Measurements from ENCODE around the gene SDHAF2. TPM values are rescaled to one million over a fixed set of nuclear protein-coding genes. Genes with fewer than 3 reads are reported as not detected.
"Not testable (repeated sequence)": the region's sequence is repeated elsewhere in the genome, so short reads cannot be mapped to it uniquely, and the experiment has no call there.

SDHAF2 gene
- total RNA-seq, 3 donors from 2014 or later = 48.4 to 55.8 (median 49.3) TPM

- ATAC-seq (peak; percentile 91 to 93), DNase-seq (peak; percentile 59)
- peaks cover 31% of the 10 kb centered on the region for H3K4me1 Mint-ChIP-seq (ENCODE audit: low read depth)
- H3K27me3 Mint-ChIP-seq (ENCODE audit: low read depth) = no peaks in the 10 kb centered on the region
- H3K9me3 Mint-ChIP-seq = no peaks in the 10 kb centered on the region
- H3K4me3 Mint-ChIP-seq = no peak overlapping the region
- H3K36me3 Mint-ChIP-seq (ENCODE audit: insufficient read depth) = peaks cover 45% of the 10 kb centered on the region
Measured at GRCh38 chr11:61446211-61446651, 16.3 kb downstream of the SDHAF2 start.

- peak; percentile 63 to 75 for ATAC-seq
- no peak for DNase-seq
- Mint-ChIP-seq H3K27me3 (ENCODE audit: low read depth) (no peaks in the 10 kb centered on the region), H3K36me3 (ENCODE audit: insufficient read depth) (peaks cover 45% of the 10 kb centered on the region), H3K4me3 (no peak overlapping the region), H3K4me1 (ENCODE audit: low read depth) (peaks cover 27% of the 10 kb centered on the region), H3K9me3 (no peaks in the 10 kb centered on the region)
Measured at GRCh38 chr11:61447601-61448551, 18.0 kb downstream of the SDHAF2 start.

- DNase-seq (no peak), ATAC-seq (no peak)
- no peaks in the 10 kb centered on the region for H3K27me3 Mint-ChIP-seq (ENCODE audit: low read depth)
- H3K4me3 Mint-ChIP-seq = no peak overlapping the region
- H3K9me3 Mint-ChIP-seq = no peaks in the 10 kb centered on the region
- H3K36me3 Mint-ChIP-seq (ENCODE audit: insufficient read depth) = peaks cover 39% of the 10 kb centered on the region
- H3K4me1 Mint-ChIP-seq (ENCODE audit: low read depth) = peaks cover 21% of the 10 kb centered on the region
Measured at GRCh38 chr11:61448552-61448927, 18.6 kb downstream of the SDHAF2 start.

GRCh38 chr11:61452825-61453224 is 22.9 kb downstream of the SDHAF2 start:
- DNase-seq = no peak
- no peak overlapping the region for H3K4me3 Mint-ChIP-seq
- H3K9me3 Mint-ChIP-seq = no peaks in the 10 kb centered on the region
- peaks cover 34% of the 10 kb centered on the region for H3K36me3 Mint-ChIP-seq (ENCODE audit: insufficient read depth)
- no peak for ATAC-seq
- no peaks in the 10 kb centered on the region for H3K27me3 Mint-ChIP-seq (ENCODE audit: low read depth)
- H3K4me1 Mint-ChIP-seq (ENCODE audit: low read depth) = peaks cover 4% of the 10 kb centered on the region

GRCh38 chr11:61453695-61454094 is 23.8 kb downstream of the SDHAF2 start:
- DNase-seq (no peak), ATAC-seq (no peak)
- H3K36me3 Mint-ChIP-seq (ENCODE audit: insufficient read depth) = peaks cover 27% of the 10 kb centered on the region
- H3K27me3 Mint-ChIP-seq (ENCODE audit: low read depth) = no peaks in the 10 kb centered on the region
- no peak overlapping the region for H3K4me3 Mint-ChIP-seq
- no peaks in the 10 kb centered on the region for H3K4me1 Mint-ChIP-seq (ENCODE audit: low read depth)
- no peaks in the 10 kb centered on the region for H3K9me3 Mint-ChIP-seq

GRCh38 chr11:61454520-61454919 is 24.6 kb downstream of the SDHAF2 start:
- no peak for ATAC-seq
- DNase-seq = no peak
- Mint-ChIP-seq H3K9me3 (no peaks in the 10 kb centered on the region), H3K4me3 (no peak overlapping the region), H3K4me1 (ENCODE audit: low read depth) (no peaks in the 10 kb centered on the region), H3K36me3 (ENCODE audit: insufficient read depth) (peaks cover 25% of the 10 kb centered on the region), H3K27me3 (ENCODE audit: low read depth) (no peaks in the 10 kb centered on the region)

GRCh38 chr11:61460474-61460881 is 30.6 kb downstream of the SDHAF2 start:
- DNase-seq = no peak
- H3K36me3 Mint-ChIP-seq (ENCODE audit: insufficient read depth) = peaks cover 20% of the 10 kb centered on the region
- H3K4me1 Mint-ChIP-seq (ENCODE audit: low read depth) = no peaks in the 10 kb centered on the region
- no peak overlapping the region for H3K4me3 Mint-ChIP-seq
- H3K27me3 Mint-ChIP-seq (ENCODE audit: low read depth) = no peaks in the 10 kb centered on the region
- H3K9me3 Mint-ChIP-seq = no peaks in the 10 kb centered on the region
- ATAC-seq = no peak

GRCh38 chr11:61460986-61461385 is 31.1 kb downstream of the SDHAF2 start:
- Mint-ChIP-seq H3K4me1 (ENCODE audit: low read depth) (no peaks in the 10 kb centered on the region), H3K27me3 (ENCODE audit: low read depth) (no peaks in the 10 kb centered on the region), H3K4me3 (no peak overlapping the region), H3K36me3 (ENCODE audit: insufficient read depth) (peaks cover 16% of the 10 kb centered on the region), H3K9me3 (no peaks in the 10 kb centered on the region)
- ATAC-seq (no peak), DNase-seq (no peak)

- not testable (repeated sequence) for H3K27me3 Mint-ChIP-seq (ENCODE audit: low read depth); H3K4me3 Mint-ChIP-seq; H3K4me1 Mint-ChIP-seq (ENCODE audit: low read depth); H3K9me3 Mint-ChIP-seq; DNase-seq; ATAC-seq
- H3K36me3 Mint-ChIP-seq (ENCODE audit: insufficient read depth) = peaks cover 20% of the 10 kb centered on the region
Measured at GRCh38 chr11:61467602-61468001, 37.7 kb downstream of the SDHAF2 start.

GRCh38 chr11:61468002-61468401 is 38.1 kb downstream of the SDHAF2 start:
- H3K36me3 Mint-ChIP-seq (ENCODE audit: insufficient read depth) = peaks cover 23% of the 10 kb centered on the region
- H3K27me3 Mint-ChIP-seq (ENCODE audit: low read depth) = no peaks in the 10 kb centered on the region
- no peak for ATAC-seq
- no peaks in the 10 kb centered on the region for H3K4me1 Mint-ChIP-seq (ENCODE audit: low read depth)
- no peak for DNase-seq
- no peak overlapping the region for H3K4me3 Mint-ChIP-seq
- no peaks in the 10 kb centered on the region for H3K9me3 Mint-ChIP-seq

GRCh38 chr11:61472282-61472681 is 42.4 kb downstream of the SDHAF2 start:
- Mint-ChIP-seq H3K4me3 (no peak overlapping the region), H3K27me3 (ENCODE audit: low read depth) (no peaks in the 10 kb centered on the region), H3K4me1 (ENCODE audit: low read depth) (peaks cover 2% of the 10 kb centered on the region), H3K9me3 (no peaks in the 10 kb centered on the region), H3K36me3 (ENCODE audit: insufficient read depth) (peaks cover 29% of the 10 kb centered on the region)
- DNase-seq (no peak), ATAC-seq (no peak)

- peaks cover 3% of the 10 kb centered on the region for H3K4me1 Mint-ChIP-seq (ENCODE audit: low read depth)
Measured at GRCh38 chr11:61472868-61473267, 42.9 kb downstream of the SDHAF2 start.

GRCh38 chr11:61473370-61474012 is 43.6 kb downstream of the SDHAF2 start:
- H3K36me3 Mint-ChIP-seq (ENCODE audit: insufficient read depth) = peaks cover 19% of the 10 kb centered on the region
- H3K4me3 Mint-ChIP-seq = no peak overlapping the region
- H3K27me3 Mint-ChIP-seq (ENCODE audit: low read depth) = no peaks in the 10 kb centered on the region
- ATAC-seq = no peak
- H3K9me3 Mint-ChIP-seq = no peaks in the 10 kb centered on the region
- peaks cover 7% of the 10 kb centered on the region for H3K4me1 Mint-ChIP-seq (ENCODE audit: low read depth)
- DNase-seq = no peak

More at GRCh38 chr11:61472868-61473267, 42.9 kb downstream of the SDHAF2 start:
- Mint-ChIP-seq H3K27me3 (ENCODE audit: low read depth) (no peaks in the 10 kb centered on the region), H3K4me3 (no peak overlapping the region), H3K9me3 (no peaks in the 10 kb centered on the region), H3K36me3 (ENCODE audit: insufficient read depth) (peaks cover 25% of the 10 kb centered on the region)
- DNase-seq = no peak
- no peak for ATAC-seq

GRCh38 chr11:61474013-61474643 is 44.2 kb downstream of the SDHAF2 start:
- H3K4me3 Mint-ChIP-seq = no peak overlapping the region
- no peak for DNase-seq
- H3K9me3 Mint-ChIP-seq = no peaks in the 10 kb centered on the region
- peaks cover 7% of the 10 kb centered on the region for H3K4me1 Mint-ChIP-seq (ENCODE audit: low read depth)
- peaks cover 17% of the 10 kb centered on the region for H3K36me3 Mint-ChIP-seq (ENCODE audit: insufficient read depth)
- no peak for ATAC-seq
- no peaks in the 10 kb centered on the region for H3K27me3 Mint-ChIP-seq (ENCODE audit: low read depth)
